Activated T-cell treated with anti-CD3 and anti-CD28 coated beads for 1 hour (primary cell): ENCODE measurements around the gene S1PR4.
A peak's percentile ranks its signal among the peaks of the same experiment; 100 is the strongest.

ENCODE experiments used
- DNase-seq: peaks from one replicate; pipeline ENCODE4 v3.0.0-alpha.2; 2020; ENCODE audit warnings: low read depth

Gene S1PR4

DNA sequence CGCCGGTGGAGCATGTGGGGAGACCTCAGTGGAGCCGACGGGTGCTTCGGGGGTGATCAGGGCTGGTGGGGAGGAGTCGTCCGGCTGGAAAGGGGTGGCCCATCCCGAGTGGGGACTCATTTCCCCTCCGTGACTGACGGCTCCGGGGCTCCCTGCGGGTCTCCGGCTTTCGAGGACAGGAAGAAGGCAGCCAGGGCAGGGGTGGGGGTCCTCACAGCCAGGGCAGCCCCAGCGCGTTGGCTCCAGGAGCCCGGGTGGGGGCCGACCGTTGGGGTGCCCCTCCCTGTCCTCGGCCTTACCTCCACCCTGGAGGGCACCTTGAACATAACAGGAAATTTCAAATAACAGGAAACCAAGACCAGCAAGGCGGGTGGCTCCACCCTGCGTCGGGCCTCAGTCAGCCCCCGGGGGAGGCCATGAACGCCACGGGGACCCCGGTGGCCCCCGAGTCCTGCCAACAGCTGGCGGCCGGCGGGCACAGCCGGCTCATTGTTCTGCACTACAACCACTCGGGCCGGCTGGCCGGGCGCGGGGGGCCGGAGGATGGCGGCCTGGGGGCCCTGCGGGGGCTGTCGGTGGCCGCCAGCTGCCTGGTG, at the start of gene S1PR4:
S1PR4 (plus strand) TSS at position 393 of the 596 bp plus-strand sequence; CDS start at position 417, 24 bp downstream.
- DNase-seq: peak; percentile 60

GRCh38 chr19:3129112-3129511, 49.5 kb upstream of the S1PR4 start:
- DNase-seq: no peak

- no peak for DNase-seq
Measured at GRCh38 chr19:3131168-3131567, 47.4 kb upstream of the S1PR4 start.

GRCh38 chr19:3132971-3133792, 45.4 kb upstream of the S1PR4 start:
- DNase-seq: peak; percentile 43

DNA sequence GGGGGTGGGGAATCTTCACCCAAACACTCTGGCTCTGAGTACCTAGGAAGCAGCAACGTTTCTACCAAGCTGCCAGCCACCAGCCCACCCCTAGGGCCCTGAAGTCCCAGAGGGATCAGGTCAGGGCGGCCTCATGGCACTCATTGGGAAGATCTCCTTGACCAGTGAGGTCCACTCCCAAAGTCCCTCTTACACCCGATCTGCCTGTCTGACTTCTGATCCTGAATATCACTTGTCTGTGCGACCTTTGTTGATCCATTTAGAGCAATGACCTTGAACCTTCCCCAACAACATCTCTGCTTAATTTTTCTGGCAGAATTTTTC, 44.8 kb upstream of the S1PR4 start:
- DNase-seq: no peak

GRCh38 chr19:3135961-3136683, 42.4 kb upstream of the S1PR4 start, which contains the start of gene GNA15:
Gene GNA15 (plus strand): TSS chr19:3136033. CDS start chr19:3136451, 418 bp downstream.
- no peak for DNase-seq

DNA sequence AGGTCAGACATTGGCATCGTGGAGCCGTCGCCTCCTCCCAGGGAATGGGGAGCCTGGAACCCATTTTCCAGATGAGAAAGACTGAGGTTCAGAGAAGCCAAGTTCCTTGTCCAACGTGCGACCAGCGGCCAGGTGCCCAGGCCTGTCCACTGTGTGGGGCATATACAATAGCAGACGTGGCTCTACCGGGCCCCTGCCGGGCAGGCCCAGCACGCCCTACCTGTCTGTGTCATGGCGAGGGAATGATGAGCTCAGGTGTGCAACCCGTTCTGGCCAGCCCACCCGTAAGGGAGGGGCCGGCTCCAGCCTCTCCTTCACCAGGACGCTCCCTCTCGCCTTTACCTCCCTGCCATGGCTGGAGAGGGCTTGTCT, 41.9 kb upstream of the S1PR4 start:
- no peak for DNase-seq

GRCh38 chr19:3137119-3137518, 41.5 kb upstream of the S1PR4 start:
- no peak for DNase-seq

- DNase-seq: no peak
Measured at GRCh38 chr19:3138268-3138667, 40.3 kb upstream of the S1PR4 start.

DNA sequence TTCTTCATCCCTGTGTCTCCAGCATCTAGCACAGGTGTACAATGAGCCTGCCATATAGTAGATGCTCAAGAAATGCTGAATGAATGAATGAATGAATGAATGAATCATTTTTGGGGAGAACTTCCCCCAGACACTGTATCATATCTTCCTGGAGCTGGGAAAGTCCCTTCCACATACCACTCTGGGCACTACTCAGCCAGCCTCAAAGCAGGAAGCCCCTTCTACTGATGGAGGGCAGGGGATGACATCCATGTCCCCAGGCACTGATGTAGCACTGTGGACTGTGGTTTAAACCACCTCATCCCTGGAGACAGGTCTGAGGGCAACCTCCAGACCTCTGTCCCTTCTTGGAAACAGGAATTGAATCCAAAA, 37.9 kb upstream of the S1PR4 start:
- no peak for DNase-seq

DNA sequence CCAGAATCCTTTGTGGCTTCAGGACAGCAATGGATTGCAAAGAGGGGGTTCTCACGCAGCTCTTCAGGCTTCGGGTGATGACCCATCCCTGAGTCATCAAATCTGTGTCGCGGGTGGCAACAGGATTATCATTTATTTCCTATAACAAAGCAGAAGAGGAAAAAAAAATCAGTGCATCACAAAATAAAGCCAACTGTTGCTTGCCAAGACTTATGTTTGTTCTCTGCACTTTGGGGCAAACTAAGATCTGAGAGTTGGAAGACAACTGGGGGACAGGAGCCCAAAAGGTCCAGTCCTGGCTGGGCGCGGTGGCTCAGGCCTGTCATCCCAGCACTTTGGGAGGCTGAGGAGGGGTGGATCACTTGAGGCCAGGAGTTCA, 36.3 kb upstream of the S1PR4 start:
- no peak for DNase-seq

- no peak for DNase-seq
Measured at GRCh38 chr19:3142781-3143337, 35.7 kb upstream of the S1PR4 start.

GRCh38 chr19:3145909-3146676, 32.5 kb upstream of the S1PR4 start:
- no peak for DNase-seq

GRCh38 chr19:3146677-3147100, 31.9 kb upstream of the S1PR4 start:
- DNase-seq: peak; percentile 70

DNA sequence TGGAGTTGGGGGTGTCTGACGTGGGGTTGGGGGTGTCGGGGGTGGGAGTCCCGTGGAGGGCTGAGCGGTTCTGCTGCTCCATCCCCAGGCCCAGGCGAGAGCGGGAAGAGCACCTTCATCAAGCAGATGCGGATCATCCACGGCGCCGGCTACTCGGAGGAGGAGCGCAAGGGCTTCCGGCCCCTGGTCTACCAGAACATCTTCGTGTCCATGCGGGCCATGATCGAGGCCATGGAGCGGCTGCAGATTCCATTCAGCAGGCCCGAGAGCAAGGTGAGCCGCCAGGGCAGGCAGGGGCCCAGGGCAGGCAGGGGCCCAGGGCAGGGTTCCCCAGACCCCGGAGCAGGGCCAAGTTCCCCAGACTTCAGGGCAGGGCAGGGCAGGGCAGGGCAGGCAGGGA, 30.1 kb upstream of the S1PR4 start:
- DNase-seq: no peak

DNA sequence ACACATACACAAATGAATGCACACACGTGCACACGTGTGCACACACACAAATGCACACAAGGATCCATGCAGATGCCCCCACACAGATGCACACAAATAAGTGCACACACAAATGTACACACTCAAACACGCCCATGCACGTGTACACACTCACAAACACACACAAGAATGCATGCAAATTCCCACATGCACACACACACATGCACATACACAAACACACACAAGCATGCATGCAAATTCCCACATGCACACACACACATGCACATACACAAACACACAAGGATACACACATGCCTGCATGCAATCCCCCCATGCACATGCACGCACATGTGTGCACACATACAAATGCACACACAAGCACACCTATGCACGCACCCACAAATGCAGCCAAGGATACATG, 29.5 kb upstream of the S1PR4 start:
- DNase-seq: no peak

DNA sequence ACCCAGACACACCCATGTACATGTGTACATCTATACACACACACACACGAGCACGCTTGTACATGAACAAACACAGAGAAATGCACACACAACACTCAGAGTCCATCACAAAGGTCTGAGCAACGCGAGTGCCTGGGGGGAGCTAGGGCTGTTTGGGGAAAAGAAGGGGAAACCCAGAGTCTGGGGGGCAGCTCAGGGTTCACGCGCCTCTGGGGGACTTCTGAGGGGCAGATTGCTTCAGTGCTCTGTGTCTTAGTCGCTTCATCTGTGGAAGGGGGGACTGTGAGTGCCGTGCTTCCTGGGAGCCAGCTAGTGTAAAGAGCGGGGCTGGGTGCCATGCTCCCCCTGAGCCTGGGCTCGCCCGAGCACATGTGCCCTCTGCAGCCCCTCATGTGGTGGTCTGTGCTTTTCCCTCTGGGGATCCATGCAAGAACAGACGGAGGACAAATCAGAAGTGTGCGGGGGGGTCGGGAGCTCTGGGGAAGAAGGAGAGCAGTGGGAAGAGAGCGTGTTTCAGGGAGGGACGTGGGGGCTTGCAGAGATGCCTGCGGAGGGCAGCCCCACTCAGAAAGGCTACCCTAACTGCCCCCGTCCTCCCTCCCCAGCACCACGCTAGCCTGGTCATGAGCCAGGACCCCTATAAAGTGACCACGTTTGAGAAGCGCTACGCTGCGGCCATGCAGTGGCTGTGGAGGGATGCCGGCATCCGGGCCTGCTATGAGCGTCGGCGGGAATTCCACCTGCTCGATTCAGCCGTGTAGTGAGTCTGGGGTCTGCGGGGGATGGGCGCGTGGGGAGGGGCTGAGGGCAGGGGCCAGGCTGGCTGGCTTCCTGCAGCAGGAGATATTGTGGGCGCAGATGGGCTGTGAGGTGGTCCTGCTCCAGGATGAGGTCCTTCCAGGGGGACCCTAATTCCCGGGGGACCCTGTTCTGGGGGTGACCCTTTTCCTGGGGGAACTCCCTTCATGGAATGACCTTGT, 28.8 kb upstream of the S1PR4 start:
- DNase-seq: no peak

GRCh38 chr19:3150739-3151329, 27.7 kb upstream of the S1PR4 start:
- no peak for DNase-seq

GRCh38 chr19:3151563-3152418, 26.8 kb upstream of the S1PR4 start:
- DNase-seq: no peak

DNA sequence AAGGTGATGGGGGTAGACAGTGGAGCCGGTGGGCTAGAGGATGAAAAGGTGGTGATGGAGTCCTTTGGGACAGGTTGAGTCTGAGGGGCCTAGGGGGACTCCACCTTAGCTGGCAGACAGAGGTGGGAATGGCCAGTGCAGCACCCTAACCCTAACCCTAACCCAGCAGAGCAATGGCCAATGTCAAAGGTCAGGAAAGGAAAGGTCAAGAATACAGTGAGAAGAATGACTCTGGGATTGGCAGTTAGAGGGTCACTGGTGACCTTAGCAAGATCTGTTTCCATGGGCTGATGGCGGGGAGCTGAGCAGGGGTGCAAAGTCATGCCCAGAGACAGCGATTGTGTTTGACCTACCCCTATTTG, 26.2 kb upstream of the S1PR4 start:
- DNase-seq: no peak
